NCI-H2107 treated with DMSO at 0.1 percent for 48 hours (cell line): ENCODE data around the gene ITGB5.
"Not testable (repeated sequence)": the region's sequence is repeated elsewhere in the genome, so short reads cannot be mapped to it uniquely, and the experiment has no call there.

Source experiments
- DNase-seq: peaks from one replicate; lab custom pipeline; 2025; ENCODE audit not compliant: unreplicated experiment; lab: John Stamatoyannopoulos, UW

ITGB5 gene

GRCh38 chr3:124791142-124791541, 96.0 kb downstream of the ITGB5 start:
- no peak for DNase-seq

- DNase-seq = not testable (repeated sequence)
Measured at GRCh38 chr3:124789103-124789502, 98.1 kb downstream of the ITGB5 start.

- DNase-seq = no peak
Measured at GRCh38 chr3:124788254-124788745, 98.9 kb downstream of the ITGB5 start.

GRCh38 chr3:124787476-124788195, 99.5 kb downstream of the ITGB5 start:
- no peak for DNase-seq

- DNase-seq = no peak
Measured at GRCh38 chr3:124786511-124787241, 100.5 kb downstream of the ITGB5 start.

DNA sequence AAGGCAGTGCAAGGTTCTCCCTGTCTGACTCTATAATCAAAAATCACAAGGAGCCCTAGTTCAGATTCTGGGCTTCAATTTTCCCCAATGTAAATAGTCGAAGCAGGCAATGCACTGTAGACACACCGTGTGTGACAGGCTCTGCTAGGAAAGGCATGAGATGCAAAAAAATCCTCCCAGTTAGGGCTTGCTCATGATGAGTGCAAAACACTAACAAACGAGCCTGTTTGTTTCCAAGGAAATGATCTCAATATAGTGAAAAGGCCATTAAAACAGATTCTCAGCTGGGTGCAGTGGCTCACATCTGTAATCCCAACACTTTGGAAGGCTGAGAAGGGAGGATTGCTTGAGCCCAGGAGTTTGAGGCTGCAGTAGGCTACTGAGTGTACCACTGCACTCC, 101.2 kb downstream of the ITGB5 start:
- DNase-seq = no peak

GRCh38 chr3:124784686-124785382, 102.3 kb downstream of the ITGB5 start:
- DNase-seq = no peak

- DNase-seq = no peak
Measured at GRCh38 chr3:124783696-124784095, 103.5 kb downstream of the ITGB5 start.

- DNase-seq = not testable (repeated sequence)
Measured at GRCh38 chr3:124782377-124782712, 104.8 kb downstream of the ITGB5 start.

DNA sequence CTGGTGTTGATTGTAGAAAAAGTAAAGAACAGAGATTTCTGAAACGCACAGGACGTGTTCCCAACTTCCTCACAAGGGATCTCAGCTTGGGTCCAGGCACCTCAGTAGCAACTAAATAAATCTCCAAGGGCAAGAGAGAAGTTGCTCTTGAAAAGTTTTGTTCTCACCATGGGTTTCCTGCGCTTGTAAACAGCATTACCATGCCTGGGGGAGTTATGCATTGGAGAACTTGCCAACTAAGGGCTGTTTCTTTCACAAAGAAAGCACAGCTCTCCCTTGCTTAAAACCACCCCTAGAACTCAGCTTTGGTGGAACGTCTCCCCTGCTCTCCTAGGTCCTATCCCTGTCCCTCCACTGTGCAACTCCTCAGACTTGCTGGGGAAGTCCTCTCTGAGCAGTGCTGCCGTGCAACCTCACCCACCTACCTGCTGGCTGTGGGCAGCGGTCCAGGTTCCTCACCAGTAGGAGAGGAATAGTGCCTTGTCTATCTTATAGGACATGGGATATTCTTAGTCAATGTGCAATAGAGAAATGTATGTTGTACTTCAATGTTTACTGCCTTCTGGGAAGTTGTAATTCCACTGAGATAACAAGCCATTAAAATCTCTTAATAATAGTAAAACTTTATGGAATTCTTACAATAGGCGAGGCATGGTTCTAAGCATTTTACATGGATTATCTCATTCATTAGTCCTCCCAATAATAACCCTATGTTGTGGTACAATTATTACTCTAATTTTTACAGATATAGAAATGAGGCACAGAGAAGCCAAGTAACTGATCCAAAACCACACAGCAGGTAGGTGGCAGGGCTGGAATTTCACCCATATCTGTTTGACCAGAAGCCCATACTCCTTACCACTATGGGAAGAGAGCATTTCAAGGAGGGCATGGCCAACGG, 105.4 kb downstream of the ITGB5 start:
- no peak for DNase-seq

DNA sequence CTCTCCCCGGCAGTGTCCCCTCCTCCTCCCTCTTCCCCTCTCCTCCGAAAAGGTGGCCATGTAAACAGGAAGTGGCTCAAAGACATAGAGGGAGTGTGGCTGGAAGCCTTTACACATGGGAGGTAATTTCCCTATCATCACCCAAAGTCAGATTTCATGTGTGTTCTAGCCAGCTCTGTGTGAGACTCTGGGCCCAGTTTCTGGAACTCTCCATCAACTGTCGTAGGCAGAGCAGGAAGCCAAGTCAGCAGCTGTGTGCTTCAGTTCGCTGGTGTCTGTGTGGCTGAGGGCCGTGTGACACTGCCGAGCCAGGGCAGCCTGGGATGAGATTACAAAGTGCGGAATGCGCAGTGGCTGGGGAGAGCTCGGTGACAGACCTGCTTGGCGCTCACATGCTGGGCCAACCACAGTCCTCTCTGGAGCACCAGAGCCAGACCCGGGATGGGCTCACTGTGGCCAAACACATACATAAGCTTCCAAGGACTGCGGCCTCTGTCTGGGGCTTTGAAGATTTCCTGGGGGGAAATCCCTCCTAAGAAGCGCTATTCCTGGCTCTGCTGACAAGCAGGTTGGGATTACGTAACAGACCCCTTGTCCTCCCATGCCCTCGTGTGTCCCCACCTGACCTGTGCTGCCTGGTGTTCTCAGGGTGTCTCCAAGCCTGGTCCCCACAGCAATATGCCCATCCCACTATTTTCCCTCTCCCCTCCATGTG, 106.2 kb downstream of the ITGB5 start:
- no peak for DNase-seq

DNA sequence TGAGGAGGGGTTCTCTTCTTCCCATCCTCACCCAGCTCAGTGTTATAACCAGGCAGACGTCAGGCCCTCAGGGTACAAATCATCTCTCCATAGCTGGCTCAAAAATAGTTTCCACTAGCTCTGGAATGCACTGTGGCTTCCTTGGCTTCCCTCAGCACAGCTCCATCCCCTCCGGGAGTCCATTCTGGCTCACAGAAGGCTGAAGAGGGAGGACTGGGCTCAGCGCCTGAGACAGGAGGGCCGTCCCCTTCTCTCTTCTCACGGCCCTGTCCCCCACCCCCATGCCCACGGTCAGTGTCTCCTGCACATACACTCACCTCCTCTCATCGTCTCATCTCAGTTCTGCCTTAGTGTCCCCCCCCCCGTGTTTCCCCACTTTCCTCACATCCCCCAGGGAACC, 106.8 kb downstream of the ITGB5 start:
- DNase-seq = no peak

- no peak for DNase-seq
Measured at GRCh38 chr3:124779751-124780191, 107.4 kb downstream of the ITGB5 start.

DNA sequence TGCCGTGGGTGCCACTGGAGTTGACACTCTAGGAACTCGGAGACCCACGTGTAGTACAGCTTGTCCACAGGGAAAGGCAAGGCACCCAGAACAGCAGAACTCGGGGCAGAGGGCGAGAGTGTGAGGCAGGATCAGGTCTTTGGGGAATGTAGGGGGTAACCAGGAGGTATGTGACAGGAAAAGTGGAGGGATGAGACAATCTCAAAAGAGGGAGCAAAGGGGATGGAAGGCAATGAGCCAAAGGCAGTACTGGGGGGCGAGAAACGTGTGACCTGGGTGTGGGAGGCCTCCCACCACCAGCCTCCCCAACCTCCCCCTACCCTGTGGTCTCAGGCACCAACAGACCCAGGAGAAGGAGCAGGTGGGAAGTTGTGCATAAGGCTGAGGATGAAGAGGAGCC, 108.0 kb downstream of the ITGB5 start:
- DNase-seq = no peak

DNA sequence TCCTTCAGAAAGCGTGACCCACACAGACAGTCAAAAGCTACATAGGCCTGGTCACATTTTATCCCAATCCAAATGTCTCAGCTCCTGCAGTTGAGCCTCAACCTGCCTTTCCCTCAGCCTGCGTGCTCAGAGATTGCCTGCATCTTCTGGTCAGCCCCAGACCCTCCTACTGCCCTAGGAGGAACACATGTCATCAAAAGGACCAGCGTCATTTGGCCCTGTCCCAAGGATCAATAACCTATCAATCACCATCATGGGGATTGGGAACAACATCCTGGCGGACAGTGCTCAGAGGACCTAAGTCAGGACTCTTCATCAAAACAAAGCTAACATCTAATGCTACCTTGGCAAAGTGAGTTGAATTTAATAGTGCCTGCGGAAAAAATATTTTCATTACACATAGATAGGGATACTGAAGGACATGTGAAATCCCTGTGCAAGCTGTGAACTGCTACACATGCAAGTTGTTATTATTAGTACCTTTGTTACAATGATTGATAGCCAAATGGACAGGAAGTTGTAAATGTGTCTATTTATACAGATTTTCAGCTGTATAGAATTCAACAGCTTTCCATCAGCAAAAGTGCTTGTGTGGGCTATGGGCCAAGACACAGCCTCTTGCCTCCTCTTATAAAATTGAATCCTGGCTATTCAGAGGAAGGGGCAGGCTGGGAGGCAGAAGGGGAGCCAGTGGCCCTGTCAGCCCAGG, 109.2 kb downstream of the ITGB5 start:
- DNase-seq = no peak

DNA sequence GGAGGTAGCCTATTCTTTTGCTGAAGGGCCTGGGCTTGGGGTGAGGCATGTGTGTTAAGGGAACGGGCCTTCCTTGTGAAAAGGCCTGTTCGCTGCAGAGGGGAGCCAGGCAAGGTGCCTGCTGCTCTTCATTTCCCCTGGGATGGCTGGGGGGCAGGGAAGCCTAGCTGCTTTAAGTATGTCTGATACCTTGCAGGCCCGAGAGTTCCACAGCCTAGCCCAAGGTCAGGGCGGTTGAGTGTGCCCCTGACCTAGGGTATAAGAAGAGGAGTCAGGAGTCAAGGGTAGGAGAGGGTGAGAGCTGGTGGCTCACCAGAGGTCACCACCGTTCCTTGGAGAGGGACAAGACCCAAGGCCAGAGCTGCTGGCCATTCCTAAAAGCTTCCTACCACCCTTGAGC, 110.3 kb downstream of the ITGB5 start:
- DNase-seq = no peak

- no peak for DNase-seq
Measured at GRCh38 chr3:124775877-124776276, 111.3 kb downstream of the ITGB5 start.

DNA sequence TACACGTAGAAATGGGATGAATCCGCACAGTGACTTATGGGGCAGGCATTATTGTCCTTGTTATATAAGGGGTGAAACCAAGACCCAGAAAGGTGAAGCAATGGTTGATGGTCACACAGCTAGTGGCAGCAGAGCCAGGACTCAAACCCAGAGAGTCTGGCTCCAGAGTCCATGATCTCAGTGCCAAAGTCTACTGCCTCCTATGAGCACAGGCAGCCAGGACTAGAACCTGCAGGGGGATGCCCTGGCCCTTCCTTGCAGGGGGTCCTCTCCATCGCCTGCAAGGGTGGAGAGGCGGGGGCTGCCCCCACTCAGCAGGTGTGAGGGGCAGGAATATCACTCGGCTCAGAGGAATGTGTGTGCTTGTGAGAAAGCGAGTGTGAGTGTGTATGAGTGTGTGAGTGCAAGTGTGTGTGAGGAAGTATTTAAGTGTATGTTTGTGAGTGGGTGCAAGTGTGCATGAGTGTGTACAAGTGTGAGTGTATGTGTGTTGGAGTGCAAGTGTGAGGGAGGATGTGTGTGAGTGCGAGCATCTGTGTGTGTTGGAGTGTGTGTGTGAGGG, 112.2 kb downstream of the ITGB5 start:
- no peak for DNase-seq

GRCh38 chr3:124774327-124774718, 112.8 kb downstream of the ITGB5 start:
- no peak for DNase-seq
